ENCODE results near the gene TASL.

DNA sequence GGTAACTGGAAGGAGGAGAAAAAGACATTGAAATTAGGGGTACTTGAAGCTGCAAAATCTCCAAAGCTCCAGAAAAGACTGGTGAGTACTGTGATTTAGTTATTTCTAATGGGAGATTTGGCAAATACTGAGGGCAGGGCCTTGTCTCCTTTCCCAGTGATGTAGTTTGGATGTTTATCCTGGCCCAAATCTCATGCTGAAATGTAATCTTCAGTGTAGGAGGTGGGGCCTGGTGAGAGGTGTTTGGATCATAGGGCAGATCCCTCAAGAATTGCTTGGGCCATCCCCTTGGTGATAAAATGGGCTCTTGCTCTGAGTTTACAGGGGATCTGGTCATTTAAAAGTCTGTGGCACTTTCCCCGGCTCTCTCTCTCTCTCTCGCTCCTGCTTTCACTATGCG, 42.6 kb upstream of the TASL start:
- TF ChIP-seq, protein P1, sequence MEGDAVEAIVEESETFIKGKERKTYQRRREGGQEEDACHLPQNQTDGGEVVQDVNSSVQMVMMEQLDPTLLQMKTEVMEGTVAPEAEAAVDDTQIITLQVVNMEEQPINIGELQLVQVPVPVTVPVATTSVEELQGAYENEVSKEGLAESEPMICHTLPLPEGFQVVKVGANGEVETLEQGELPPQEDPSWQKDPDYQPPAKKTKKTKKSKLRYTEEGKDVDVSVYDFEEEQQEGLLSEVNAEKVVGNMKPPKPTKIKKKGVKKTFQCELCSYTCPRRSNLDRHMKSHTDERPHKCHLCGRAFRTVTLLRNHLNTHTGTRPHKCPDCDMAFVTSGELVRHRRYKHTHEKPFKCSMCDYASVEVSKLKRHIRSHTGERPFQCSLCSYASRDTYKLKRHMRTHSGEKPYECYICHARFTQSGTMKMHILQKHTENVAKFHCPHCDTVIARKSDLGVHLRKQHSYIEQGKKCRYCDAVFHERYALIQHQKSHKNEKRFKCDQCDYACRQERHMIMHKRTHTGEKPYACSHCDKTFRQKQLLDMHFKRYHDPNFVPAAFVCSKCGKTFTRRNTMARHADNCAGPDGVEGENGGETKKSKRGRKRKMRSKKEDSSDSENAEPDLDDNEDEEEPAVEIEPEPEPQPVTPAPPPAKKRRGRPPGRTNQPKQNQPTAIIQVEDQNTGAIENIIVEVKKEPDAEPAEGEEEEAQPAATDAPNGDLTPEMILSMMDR (conservative IDR thresholded peaks at IDR 0.05 in 1 of 2, IDR thresholded peaks at IDR 0.05 in 1 of 2; ENCODE audit: low read depth in 1 of 2, low read length in 2 of 2) = no peak
- no peak for TF ChIP-seq EZH2 (IDR thresholded peaks at IDR 0.05; ENCODE audit: low read length, missing control alignments)
